Measurements from ENCODE around the gene ZFP62. TPM values are rescaled to one million over a fixed set of nuclear protein-coding genes. Genes with fewer than 3 reads are reported as not detected.
"Not testable (repeated sequence)": the region's sequence is repeated elsewhere in the genome, so short reads cannot be mapped to it uniquely, and the experiment has no call there.

Gene ZFP62
- total RNA-seq, 2 experiments from 2014 or later = 21.2 to 23.7 TPM

DNA sequence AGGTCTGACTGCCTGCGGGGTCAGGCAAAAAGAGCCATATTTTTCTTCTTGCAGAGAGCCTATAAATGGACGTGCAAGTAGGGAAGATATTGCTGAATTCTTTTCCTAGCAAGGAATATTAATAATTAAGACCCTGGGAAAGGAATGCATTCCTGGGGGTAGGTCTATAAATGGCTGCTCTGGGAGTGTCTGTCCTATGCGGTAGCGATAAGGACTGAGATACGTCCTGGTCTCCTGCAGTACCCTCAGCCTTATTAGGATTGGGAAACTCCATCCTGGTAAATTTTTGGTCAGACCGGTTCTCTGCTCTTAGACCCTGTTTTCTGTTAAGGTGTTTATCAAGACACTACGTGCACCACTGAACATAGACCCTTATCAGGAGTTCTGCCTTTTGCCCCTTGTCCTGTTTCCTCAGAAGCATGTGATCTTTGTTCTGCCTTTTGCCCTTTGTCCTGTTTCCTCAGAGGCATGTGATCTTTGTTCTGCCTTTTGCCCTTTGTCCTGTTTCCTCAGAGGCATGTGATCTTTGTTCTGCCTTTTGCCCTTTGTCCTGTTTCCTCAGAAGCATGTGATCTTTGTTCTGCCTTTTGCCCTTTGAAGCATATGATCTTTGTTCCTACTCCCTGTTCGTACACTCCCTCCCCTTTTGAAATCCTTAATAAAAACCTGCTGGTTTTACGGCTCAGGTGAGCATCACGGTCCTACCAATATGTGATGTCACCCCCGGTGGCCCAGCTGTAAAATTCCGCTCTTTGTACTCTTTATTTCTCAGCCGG is 32.1 kb downstream of the ZFP62 start:
- Mint-ChIP-seq H3K4me3 (peak overlapping the region; percentile 98), H3K4me1 (peaks cover 39% of the 10 kb centered on the region), H3K36me3 (peaks cover 34% of the 10 kb centered on the region), H3K27ac (peak overlapping the region; percentile 99)
- not testable (repeated sequence) for H3K9me3 Mint-ChIP-seq, DNase-seq, H3K27me3 Mint-ChIP-seq

DNA sequence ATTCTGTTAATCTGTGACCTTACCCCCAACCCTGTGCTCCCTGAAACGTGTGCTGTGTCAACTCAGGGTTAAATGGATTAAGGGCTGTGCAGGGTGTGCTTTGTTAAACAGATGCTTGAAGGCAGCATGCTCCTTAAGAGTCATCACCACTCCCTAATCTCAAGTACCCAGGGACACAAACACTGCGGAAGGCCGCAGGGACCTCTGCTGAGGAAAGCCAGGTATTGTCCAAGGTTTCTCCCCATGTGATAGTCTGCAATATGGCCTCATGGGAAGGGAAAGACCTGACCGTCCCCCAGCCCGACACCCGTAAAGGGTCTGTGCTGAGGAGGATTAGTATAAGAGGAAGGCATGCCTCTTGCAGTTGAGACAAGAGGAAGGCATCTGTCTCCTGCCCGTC is 33.7 kb downstream of the ZFP62 start:
- not testable (repeated sequence) for DNase-seq, H3K4me3 Mint-ChIP-seq, H3K9me3 Mint-ChIP-seq, H3K27ac Mint-ChIP-seq, H3K27me3 Mint-ChIP-seq
- Mint-ChIP-seq H3K4me1 (peaks cover 26% of the 10 kb centered on the region), H3K36me3 (peaks cover 29% of the 10 kb centered on the region)

GRCh38 chr5:180825768-180826525 is 35.1 kb downstream of the ZFP62 start:
- Mint-ChIP-seq H3K4me3 (no peak overlapping the region), H3K27me3 (no peaks in the 10 kb centered on the region), H3K27ac (no peak overlapping the region), H3K4me1 (peaks cover 27% of the 10 kb centered on the region), H3K9me3 (peaks cover 6% of the 10 kb centered on the region), H3K36me3 (peaks cover 24% of the 10 kb centered on the region)
- no peak for DNase-seq

GRCh38 chr5:180824630-180825476 is 36.2 kb downstream of the ZFP62 start:
- H3K4me1 Mint-ChIP-seq = peaks cover 26% of the 10 kb centered on the region
- H3K27me3 Mint-ChIP-seq = no peaks in the 10 kb centered on the region
- peaks cover 3% of the 10 kb centered on the region for H3K9me3 Mint-ChIP-seq
- H3K27ac Mint-ChIP-seq = no peak overlapping the region
- no peak overlapping the region for H3K4me3 Mint-ChIP-seq
- H3K36me3 Mint-ChIP-seq = peaks cover 15% of the 10 kb centered on the region
- DNase-seq = no peak

DNA sequence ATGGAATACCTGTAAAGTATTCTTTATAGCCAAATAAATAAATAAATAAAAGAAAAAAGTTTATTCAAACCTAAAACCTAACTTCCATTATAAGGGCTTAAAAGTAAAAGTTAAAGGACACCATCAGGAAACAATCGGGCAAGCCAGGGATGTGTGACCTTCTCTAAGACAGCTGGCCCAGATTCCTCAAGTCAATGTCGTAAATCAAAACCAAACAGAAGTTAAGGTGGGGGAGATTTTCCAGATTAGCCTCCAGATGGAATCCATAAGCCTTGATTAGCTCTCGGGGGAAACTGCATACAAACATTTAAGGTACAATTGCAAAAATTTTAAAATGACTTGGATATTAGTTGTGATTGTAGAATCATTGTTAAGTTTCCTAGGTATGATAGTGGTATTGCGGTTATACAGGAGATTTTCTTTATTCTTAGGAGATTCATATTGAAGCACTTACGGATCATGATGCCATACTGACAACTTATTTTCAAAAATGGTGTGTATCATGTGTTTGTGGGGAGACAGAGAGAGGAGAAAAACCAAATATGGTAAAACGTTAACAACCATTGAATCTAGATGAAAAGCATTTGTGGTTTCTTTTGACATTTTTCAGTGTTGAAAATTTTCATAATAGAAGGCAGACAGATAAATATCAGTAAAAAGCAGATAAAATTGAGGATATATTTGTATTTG is 37.0 kb downstream of the ZFP62 start:
- Mint-ChIP-seq H3K27me3 (no peaks in the 10 kb centered on the region), H3K27ac (no peak overlapping the region), H3K4me1 (peaks cover 20% of the 10 kb centered on the region), H3K36me3 (peaks cover 7% of the 10 kb centered on the region), H3K9me3 (no peaks in the 10 kb centered on the region), H3K4me3 (no peak overlapping the region)
- DNase-seq = no peak

GRCh38 chr5:180823346-180823745 is 37.7 kb downstream of the ZFP62 start:
- Mint-ChIP-seq H3K4me3 (no peak overlapping the region), H3K27me3 (no peaks in the 10 kb centered on the region), H3K27ac (no peak overlapping the region), H3K36me3 (peaks cover 2% of the 10 kb centered on the region), H3K9me3 (no peaks in the 10 kb centered on the region), H3K4me1 (peaks cover 20% of the 10 kb centered on the region)
- DNase-seq = no peak

- H3K9me3 Mint-ChIP-seq = no peaks in the 10 kb centered on the region
Measured at GRCh38 chr5:180821538-180821937, 39.5 kb downstream of the ZFP62 start.

GRCh38 chr5:180820788-180821321 is 40.2 kb downstream of the ZFP62 start:
- DNase-seq = no peak
- Mint-ChIP-seq H3K27me3 (no peaks in the 10 kb centered on the region), H3K36me3 (no peaks in the 10 kb centered on the region), H3K27ac (no peak overlapping the region), H3K4me1 (peaks cover 36% of the 10 kb centered on the region), H3K9me3 (no peaks in the 10 kb centered on the region), H3K4me3 (no peak overlapping the region)

More at GRCh38 chr5:180821538-180821937, 39.5 kb downstream of the ZFP62 start:
- Mint-ChIP-seq H3K36me3 (peaks cover 2% of the 10 kb centered on the region), H3K4me3 (no peak overlapping the region), H3K27ac (no peak overlapping the region), H3K27me3 (no peaks in the 10 kb centered on the region), H3K4me1 (peaks cover 37% of the 10 kb centered on the region)
- DNase-seq = no peak

DNA sequence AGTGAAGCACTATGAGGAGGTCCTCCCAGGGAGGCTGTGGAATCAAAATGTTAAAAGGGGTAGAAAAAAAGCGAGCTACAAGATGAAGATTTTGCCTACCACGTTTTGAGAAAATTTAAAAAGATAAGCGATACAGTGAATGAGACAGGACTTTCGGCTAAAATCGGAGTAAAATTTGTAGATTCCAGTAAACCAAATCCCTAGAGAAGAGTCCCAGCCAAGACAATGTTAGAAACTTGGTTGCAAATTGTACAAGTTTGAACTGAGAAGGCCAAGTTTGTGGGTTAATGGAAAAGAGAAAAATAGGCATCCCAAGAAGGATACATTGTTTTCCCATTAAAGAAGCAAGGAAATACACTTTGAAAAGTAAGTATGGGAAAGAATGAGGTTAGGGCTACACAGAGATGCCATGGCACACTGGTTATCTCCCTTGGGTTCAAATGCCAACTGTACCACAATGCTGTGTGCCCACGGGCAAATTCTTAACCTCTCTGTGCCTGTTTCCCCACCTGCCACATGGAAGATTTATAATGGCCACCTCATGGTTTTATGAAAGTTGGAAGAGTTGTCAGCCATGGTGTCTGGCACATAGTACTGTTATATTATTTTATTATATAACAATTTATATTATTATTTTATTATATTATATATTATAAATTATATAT is 42.3 kb downstream of the ZFP62 start:
- H3K27ac Mint-ChIP-seq = no peak overlapping the region
- H3K36me3 Mint-ChIP-seq = no peaks in the 10 kb centered on the region
- H3K4me3 Mint-ChIP-seq = no peak overlapping the region
- no peaks in the 10 kb centered on the region for H3K27me3 Mint-ChIP-seq
- peaks cover 40% of the 10 kb centered on the region for H3K4me1 Mint-ChIP-seq
- DNase-seq = no peak
- H3K9me3 Mint-ChIP-seq = no peaks in the 10 kb centered on the region

DNA sequence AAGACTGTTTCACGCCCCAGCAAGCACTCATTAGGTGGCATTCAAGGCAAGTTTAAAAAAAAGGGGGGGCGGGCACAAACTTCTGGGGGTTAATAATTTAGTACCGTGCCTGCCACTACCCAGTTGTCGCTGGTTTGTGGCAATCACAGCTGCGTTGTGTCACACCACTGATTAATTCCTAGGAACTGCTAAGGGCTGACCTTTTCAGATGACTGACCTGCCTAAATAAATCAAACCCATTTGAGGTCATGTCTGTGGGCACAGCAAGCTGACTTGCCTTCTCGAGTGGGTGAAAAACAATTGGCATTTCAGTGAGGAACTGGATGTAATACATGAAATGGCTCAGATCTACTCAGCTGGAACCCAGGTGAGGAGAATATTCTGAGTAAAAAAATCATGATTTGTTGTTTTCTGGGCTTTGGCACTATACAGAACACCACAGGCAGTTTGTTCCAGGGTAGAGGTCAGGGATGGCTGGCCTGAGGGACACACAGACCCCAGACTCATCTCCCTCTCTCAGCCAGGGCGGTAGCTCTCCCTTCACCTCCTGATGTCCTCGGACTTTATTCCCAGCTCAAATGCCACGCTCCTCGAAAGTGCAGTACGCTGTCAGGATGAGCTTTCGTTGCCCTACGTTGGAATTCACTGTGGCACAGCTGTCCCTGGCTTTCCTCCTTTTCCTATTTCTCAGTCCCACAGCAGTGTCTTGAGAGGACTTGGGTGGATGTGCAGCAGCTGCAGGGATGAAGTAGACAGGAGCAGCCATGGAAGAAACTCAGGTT is 43.0 kb downstream of the ZFP62 start:
- Mint-ChIP-seq H3K27me3 (no peaks in the 10 kb centered on the region), H3K4me3 (no peak overlapping the region), H3K9me3 (no peaks in the 10 kb centered on the region), H3K27ac (no peak overlapping the region), H3K36me3 (no peaks in the 10 kb centered on the region), H3K4me1 (peaks cover 46% of the 10 kb centered on the region)
- DNase-seq = no peak

DNA sequence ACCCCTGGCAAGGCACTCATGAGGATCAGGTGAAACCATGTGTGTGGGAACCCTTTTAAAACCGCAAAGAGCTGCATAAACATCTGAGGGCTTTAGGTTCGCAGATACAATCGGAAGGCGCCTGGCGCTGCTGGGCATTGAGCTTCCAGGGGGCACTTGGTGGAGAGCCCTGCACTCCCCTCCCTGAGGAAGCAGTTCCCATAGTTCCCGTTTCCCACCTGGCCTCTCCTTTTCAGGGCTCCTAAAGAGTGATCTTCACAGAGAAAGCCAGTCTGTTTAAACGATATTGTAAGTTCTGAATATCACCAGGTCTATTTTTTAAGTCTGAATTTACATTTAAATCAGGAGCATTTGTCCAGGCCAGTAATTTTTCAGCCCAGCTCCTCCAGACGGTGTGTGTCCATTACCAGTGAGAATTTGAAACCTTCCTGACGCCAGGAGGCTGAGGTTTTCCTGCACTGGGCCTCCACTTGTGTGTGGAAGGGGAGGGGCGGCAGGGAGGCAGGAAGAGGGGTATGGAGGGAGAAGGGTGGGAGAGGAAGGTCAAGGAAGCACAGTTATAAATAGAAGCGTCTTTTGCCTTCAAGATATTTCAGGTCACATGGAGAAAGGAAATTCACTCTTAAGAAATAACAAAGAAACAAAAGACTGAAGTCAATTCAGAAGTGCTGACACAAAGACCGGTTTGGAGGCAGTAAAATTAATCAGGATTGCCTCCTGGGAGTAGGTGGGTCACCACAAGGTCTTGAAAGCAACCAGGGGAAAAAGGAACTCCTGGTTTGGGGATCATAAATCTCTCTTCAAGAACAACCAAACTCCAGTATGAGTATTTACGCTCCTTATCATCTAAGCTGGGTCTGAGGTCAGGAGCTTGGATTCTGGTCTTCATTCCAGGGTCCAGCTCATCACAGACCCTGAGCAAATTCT is 44.2 kb downstream of the ZFP62 start:
- Mint-ChIP-seq H3K4me1 (peaks cover 53% of the 10 kb centered on the region), H3K27me3 (no peaks in the 10 kb centered on the region), H3K27ac (peak overlapping the region; percentile 27), H3K4me3 (peak overlapping the region; percentile 39), H3K36me3 (no peaks in the 10 kb centered on the region), H3K9me3 (no peaks in the 10 kb centered on the region)
- no peak for DNase-seq

GRCh38 chr5:180815293-180815917 is 45.7 kb downstream of the ZFP62 start:
- H3K4me1 Mint-ChIP-seq = peaks cover 53% of the 10 kb centered on the region
- H3K9me3 Mint-ChIP-seq = no peaks in the 10 kb centered on the region
- no peak overlapping the region for H3K27ac Mint-ChIP-seq
- DNase-seq = no peak
- no peak overlapping the region for H3K4me3 Mint-ChIP-seq
- H3K36me3 Mint-ChIP-seq = no peaks in the 10 kb centered on the region
- no peaks in the 10 kb centered on the region for H3K27me3 Mint-ChIP-seq
